GM10266 (cell line): Measurements from ENCODE around the gene ZNF319.

Experiments used
- DNase-seq: peaks from one replicate; pipeline ENCODE4 v3.0.0; 2012; ENCODE audit errors: extremely low spot score
- CTCF ChIP-seq: IDR thresholded peaks from 2 replicates; pipeline ENCODE4 v1.5.1; 2012; ENCODE audit warnings: mild to moderate bottlenecking, low read depth; ENCODE audit not compliant: control insufficient read depth, insufficient read depth; ENCODE audit errors: missing control alignments

The ZNF319 gene

GRCh38 chr16:57998486-57998885 lies 2.0 kb downstream of the ZNF319 start:
- TF ChIP-seq CTCF, result no peak
- DNase-seq, result no peak

- no peak for DNase-seq
- no peak for TF ChIP-seq CTCF
Measured at GRCh38 chr16:57997528-57998265, 2.8 kb downstream of the ZNF319 start.

- DNase-seq, result no peak
- TF ChIP-seq CTCF, result no peak
Measured at GRCh38 chr16:57997176-57997527, 3.3 kb downstream of the ZNF319 start.

- DNase-seq, result no peak
- no peak for TF ChIP-seq CTCF
Measured at GRCh38 chr16:57996406-57997175, 3.9 kb downstream of the ZNF319 start.

- no peak for TF ChIP-seq CTCF
- DNase-seq, result no peak
Measured at GRCh38 chr16:57995721-57996405, 4.6 kb downstream of the ZNF319 start.

GRCh38 chr16:57994778-57995177 lies 5.7 kb downstream of the ZNF319 start:
- DNase-seq, result peak; percentile 65
- TF ChIP-seq CTCF, result peak; percentile 29
